Mesothelial cell of epicardium (in vitro differentiated cells): ENCODE results near the gene IKZF1. TPM values are rescaled to one million over a fixed set of nuclear protein-coding genes. Genes with fewer than 3 reads are reported as not detected.
A peak's percentile ranks its signal among the peaks of the same experiment; 100 is the strongest.

Experiments
- DNase-seq, 2 experiments: peaks; one replicate each; pipeline ENCODE4 v3.0.0; 2021; ENCODE audit warnings: low spot score in 2 of 2; ENCODE audit not compliant: unreplicated experiment in 2 of 2
- H3K27ac Mint-ChIP-seq: 2 replicates; pipeline ENCODE4 v1.8.0; 2021; ENCODE audit warnings: mixed read lengths
- H3K27me3 Mint-ChIP-seq: 2 replicates; pipeline ENCODE4 v1.8.0; 2021; ENCODE audit warnings: low read depth, mixed read lengths
- H3K36me3 Mint-ChIP-seq: 2 replicates; pipeline ENCODE4 v1.8.0; 2021; ENCODE audit warnings: mixed read lengths
- H3K4me1 Mint-ChIP-seq: 2 replicates; pipeline ENCODE4 v1.8.0; 2021; ENCODE audit warnings: mixed read lengths
- H3K4me3 Mint-ChIP-seq: 2 replicates; pipeline ENCODE4 v1.8.0; 2021; ENCODE audit warnings: mild to moderate bottlenecking, moderate library complexity, mixed read lengths
- H3K9me3 Mint-ChIP-seq: 2 replicates; pipeline ENCODE4 v1.8.0; 2021; ENCODE audit warnings: mixed read lengths
- total RNA-seq: library from RNA; stranded (reverse); gene quantifications from 3 replicates; pipeline ENCODE4 v1.2.1, GENCODE V29; 2021
- TF ChIP-seq, protein P1 (sequence below): fragments of 200-600 bp; sonication (generic); IDR thresholded peaks from one replicate; pipeline ENCODE4 v1.5.0; 2021; ENCODE audit warnings: antibody characterized with exemption; ENCODE audit not compliant: unreplicated experiment

Gene IKZF1
- total RNA-seq, 1 donor from 2014 or later = 2.5 TPM

DNA sequence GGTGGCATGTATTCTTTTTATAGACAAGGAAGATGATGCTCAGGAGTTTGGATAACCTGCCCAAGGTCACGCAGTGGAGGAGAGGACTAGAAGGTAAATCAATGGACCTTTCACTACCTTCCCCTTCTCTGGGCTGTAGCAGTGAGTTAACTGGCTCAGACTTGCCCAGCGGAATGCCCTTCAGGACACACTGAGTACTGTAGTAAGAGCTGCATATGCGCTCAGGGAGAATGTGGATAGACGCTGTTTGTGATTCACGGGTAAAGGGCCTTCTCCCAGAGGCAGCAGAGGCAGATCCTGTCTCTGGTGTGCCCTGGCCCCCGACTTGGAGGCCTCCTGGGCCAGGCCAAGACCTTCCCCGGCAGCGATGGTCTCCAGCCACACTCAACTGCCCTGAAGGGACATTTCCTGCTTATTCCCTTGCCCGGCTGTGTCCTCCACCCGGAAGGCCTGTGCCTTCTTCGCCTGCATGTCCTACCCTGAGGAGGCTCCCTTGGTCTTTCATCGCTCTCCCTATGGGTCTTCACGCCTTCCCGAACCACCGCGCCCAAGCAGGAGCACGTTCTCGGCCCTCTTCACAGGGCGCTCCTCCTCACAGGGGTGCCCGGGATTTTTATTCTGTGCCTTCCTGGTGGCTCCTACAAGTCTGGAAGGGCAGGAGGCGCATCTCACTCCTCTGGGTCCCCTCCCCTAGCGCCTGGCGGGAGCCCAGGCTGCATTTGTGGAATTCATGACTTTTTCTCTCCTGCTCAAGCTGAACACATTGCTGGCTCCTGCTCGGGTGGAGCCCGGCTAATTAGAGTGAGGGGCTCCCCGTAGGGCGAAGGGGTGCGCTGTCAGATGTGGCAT lies 1.8 kb upstream of the IKZF1 start:
- H3K27me3 Mint-ChIP-seq = peaks cover 86% of the 10 kb centered on the region
- TF ChIP-seq, protein P1, sequence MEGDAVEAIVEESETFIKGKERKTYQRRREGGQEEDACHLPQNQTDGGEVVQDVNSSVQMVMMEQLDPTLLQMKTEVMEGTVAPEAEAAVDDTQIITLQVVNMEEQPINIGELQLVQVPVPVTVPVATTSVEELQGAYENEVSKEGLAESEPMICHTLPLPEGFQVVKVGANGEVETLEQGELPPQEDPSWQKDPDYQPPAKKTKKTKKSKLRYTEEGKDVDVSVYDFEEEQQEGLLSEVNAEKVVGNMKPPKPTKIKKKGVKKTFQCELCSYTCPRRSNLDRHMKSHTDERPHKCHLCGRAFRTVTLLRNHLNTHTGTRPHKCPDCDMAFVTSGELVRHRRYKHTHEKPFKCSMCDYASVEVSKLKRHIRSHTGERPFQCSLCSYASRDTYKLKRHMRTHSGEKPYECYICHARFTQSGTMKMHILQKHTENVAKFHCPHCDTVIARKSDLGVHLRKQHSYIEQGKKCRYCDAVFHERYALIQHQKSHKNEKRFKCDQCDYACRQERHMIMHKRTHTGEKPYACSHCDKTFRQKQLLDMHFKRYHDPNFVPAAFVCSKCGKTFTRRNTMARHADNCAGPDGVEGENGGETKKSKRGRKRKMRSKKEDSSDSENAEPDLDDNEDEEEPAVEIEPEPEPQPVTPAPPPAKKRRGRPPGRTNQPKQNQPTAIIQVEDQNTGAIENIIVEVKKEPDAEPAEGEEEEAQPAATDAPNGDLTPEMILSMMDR = no peak
- DNase-seq = no peak
- peaks cover 3% of the 10 kb centered on the region for H3K4me1 Mint-ChIP-seq
- H3K4me3 Mint-ChIP-seq = peak overlapping the region; percentile 63
- H3K9me3 Mint-ChIP-seq = no peaks in the 10 kb centered on the region
- no peaks in the 10 kb centered on the region for H3K36me3 Mint-ChIP-seq
- no peak overlapping the region for H3K27ac Mint-ChIP-seq

GRCh38 chr7:50303335-50304128 lies 984 bp upstream of the IKZF1 start:
- Mint-ChIP-seq H3K36me3 (no peaks in the 10 kb centered on the region), H3K9me3 (no peaks in the 10 kb centered on the region), H3K4me1 (peaks cover 3% of the 10 kb centered on the region), H3K27me3 (peaks cover 87% of the 10 kb centered on the region), H3K4me3 (peak overlapping the region; percentile 63), H3K27ac (no peak overlapping the region)
- DNase-seq = no peak
- TF ChIP-seq, protein P1 = no peak

- DNase-seq = no peak
- no peaks in the 10 kb centered on the region for H3K9me3 Mint-ChIP-seq
- H3K4me3 Mint-ChIP-seq = peak overlapping the region; percentile 62
- H3K36me3 Mint-ChIP-seq = no peaks in the 10 kb centered on the region
- TF ChIP-seq, protein P1 = no peak
- peaks cover 85% of the 10 kb centered on the region for H3K27me3 Mint-ChIP-seq
- peaks cover 3% of the 10 kb centered on the region for H3K4me1 Mint-ChIP-seq
- H3K27ac Mint-ChIP-seq = no peak overlapping the region
Observed at GRCh38 chr7:50304911-50305582, 531 bp downstream of the IKZF1 start.

DNA sequence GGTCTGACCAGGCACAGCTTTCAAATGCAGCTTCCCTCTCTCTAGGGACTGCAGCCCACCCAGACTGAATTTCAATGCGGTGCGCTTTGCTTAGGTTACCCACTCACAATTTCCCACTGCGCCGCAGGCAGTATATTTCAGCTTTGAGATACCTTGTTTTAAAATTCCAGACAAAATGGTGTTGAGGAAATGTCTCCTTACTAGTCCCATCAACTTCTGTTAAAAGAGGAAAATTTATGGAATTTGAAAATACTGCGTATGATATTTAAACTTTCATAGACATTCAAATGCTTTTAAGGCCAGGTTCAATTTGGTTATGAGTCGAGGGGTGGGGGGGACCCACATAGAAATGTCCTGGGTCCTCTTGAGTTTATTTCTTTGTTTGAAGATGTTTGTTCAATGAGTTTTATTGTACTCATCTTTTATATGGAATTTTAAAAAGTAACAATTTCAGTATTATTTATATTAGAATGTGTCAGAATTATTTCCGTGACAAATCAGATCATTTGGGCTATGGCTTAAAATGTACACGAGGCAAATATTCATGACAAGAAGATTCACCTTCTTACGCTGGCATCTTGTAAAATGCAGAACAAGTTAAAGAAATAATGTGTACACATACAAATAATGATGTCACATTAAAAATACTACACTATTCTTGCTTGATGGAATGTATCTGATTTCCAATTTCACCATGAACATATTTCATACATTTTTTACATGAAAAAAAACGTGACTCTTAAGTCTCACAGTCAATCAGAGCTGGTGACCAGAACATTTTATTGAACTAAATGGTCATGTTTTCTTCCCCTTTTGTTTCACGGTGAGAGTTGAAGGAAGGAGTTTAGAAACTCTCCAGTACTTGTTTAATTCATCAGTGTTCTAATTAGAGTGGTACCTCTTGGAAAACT lies 1.3 kb downstream of the IKZF1 start:
- peaks cover 3% of the 10 kb centered on the region for H3K4me1 Mint-ChIP-seq
- peaks cover 84% of the 10 kb centered on the region for H3K27me3 Mint-ChIP-seq
- H3K36me3 Mint-ChIP-seq = no peaks in the 10 kb centered on the region
- no peak for DNase-seq
- H3K4me3 Mint-ChIP-seq = no peak overlapping the region
- no peak overlapping the region for H3K27ac Mint-ChIP-seq
- TF ChIP-seq, protein P1 = no peak
- H3K9me3 Mint-ChIP-seq = no peaks in the 10 kb centered on the region
